ENCODE data around the gene FAM124A. TPM values are rescaled to one million over a fixed set of nuclear protein-coding genes. Genes with fewer than 3 reads are reported as not detected.

FAM124A gene
- total RNA-seq, 4 donors from 2014 or later = 1.9 to 17.7 (median 2.7) TPM

DNA sequence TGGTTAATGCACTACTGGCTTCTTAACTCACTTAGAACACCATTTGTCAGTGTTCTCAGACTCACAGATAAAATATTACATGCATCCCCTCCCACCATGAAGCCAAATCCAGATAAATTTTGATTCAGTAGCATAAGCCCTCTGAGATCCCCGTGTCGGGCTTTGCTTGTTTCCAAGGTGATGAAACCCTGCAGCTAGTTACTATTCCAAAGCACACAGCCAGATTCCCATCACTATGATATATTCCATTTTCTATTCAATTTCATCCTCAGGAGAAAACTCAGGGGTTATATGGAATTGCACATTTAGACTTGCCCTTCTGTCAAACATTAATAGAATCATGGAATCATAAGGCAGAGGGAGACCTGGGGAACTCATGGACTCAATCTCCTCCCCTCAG, 9.4 kb upstream of the FAM124A start:
- H3K27me3 ChIP-seq = peaks cover 34% of the 10 kb centered on the region
- H3K9me3 ChIP-seq = no peaks in the 10 kb centered on the region
- no peak overlapping the region for H3K27ac ChIP-seq
- WGBS, 2 donors (ENCODE audit: low coverage in 1 of 2) = 50 to 63% methylated on average over 2 of the region's 2 CpGs
- in situ Hi-C loops (cut with MboI; ENCODE audit: low pct_ligation_motif_present in 1 of 4, low pct_unique_long_range_greater_than_20kb in 1 of 4, low sequenced_read_pairs in 3 of 4) (no loop called here), intact Hi-C loops (cut with DNase I; ENCODE audit: low total_unique reads) (no loop called here)
- no peaks in the 10 kb centered on the region for H3K36me3 ChIP-seq
- DNase-seq = no peak
- no peaks in the 10 kb centered on the region for H3K4me1 ChIP-seq
- H3K4me3 ChIP-seq = no peak overlapping the region
- TF ChIP-seq EP300 (IDR thresholded peaks at IDR 0.05; ENCODE audit: low read depth) (no peak), POLR2A (IDR thresholded peaks at IDR 0.05) (no peak), POLR2AphosphoS5 (IDR thresholded peaks at IDR 0.05) (no peak)
- TF ChIP-seq, protein P1, sequence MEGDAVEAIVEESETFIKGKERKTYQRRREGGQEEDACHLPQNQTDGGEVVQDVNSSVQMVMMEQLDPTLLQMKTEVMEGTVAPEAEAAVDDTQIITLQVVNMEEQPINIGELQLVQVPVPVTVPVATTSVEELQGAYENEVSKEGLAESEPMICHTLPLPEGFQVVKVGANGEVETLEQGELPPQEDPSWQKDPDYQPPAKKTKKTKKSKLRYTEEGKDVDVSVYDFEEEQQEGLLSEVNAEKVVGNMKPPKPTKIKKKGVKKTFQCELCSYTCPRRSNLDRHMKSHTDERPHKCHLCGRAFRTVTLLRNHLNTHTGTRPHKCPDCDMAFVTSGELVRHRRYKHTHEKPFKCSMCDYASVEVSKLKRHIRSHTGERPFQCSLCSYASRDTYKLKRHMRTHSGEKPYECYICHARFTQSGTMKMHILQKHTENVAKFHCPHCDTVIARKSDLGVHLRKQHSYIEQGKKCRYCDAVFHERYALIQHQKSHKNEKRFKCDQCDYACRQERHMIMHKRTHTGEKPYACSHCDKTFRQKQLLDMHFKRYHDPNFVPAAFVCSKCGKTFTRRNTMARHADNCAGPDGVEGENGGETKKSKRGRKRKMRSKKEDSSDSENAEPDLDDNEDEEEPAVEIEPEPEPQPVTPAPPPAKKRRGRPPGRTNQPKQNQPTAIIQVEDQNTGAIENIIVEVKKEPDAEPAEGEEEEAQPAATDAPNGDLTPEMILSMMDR (IDR thresholded peaks at IDR 0.05) = no peak

DNA sequence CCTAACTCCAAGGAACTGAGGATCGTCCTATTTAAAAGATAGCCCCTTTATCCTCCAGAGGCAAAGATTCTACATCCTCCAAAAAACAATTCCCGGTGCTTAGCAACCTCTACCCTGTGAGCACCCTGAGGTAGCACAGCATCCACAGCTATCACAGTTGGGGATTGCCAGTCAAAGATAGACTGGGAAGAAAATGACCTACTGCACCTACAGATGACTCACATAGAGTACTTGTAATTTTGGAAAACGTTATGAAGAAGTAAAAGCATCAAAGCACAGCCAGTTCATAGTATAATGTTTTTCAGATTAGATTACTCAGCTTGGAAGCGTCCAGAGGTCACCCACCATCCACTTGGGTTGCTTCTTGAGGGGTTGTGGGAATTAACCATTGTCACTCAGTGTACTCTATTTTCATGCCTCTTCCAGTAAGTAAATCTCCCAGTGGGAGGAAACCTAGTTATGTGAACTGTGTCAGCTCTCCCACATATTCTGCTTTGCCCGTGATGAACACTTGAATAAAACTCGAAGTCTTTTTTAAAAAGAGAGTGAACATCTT, 8.9 kb upstream of the FAM124A start:
- DNase-seq = no peak
- H3K4me3 ChIP-seq = no peak overlapping the region
- in situ Hi-C loops (cut with MboI; ENCODE audit: low pct_ligation_motif_present in 1 of 4, low pct_unique_long_range_greater_than_20kb in 1 of 4, low sequenced_read_pairs in 3 of 4) (no loop called here), intact Hi-C loops (cut with DNase I; ENCODE audit: low total_unique reads) (no loop called here)
- WGBS, 2 donors (ENCODE audit: low coverage in 1 of 2) = 60 to 62% methylated on average over 6 of the region's 6 CpGs
- H3K4me1 ChIP-seq = no peaks in the 10 kb centered on the region
- H3K36me3 ChIP-seq = no peaks in the 10 kb centered on the region
- TF ChIP-seq, protein P1 (IDR thresholded peaks at IDR 0.05) = no peak
- TF ChIP-seq EP300 (IDR thresholded peaks at IDR 0.05; ENCODE audit: low read depth) (no peak), POLR2AphosphoS5 (IDR thresholded peaks at IDR 0.05) (no peak), POLR2A (IDR thresholded peaks at IDR 0.05) (no peak)
- H3K9me3 ChIP-seq = no peaks in the 10 kb centered on the region
- H3K27me3 ChIP-seq = peaks cover 34% of the 10 kb centered on the region
- H3K27ac ChIP-seq = no peak overlapping the region

DNA sequence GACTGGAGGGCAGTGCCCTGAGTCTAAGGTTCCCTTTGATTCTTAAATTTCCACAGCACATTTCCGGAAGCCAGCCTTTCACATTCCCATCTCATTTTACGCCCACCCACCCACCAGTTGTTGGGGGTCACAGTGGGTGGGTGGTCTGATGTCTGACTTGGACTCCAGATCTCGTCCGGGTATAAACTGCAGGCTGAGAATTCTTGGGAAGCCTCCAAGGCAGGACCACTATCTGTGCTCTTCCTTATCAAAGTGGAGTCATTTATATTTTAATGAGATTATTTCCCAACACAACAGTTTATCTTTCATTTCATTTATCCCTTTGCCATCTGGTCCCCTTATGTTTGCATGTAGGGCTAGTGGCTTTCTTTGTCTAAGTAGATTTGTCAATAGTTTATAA, 3.6 kb upstream of the FAM124A start:
- Histone ChIP-seq H3K27ac (no peak overlapping the region), H3K9me3 (no peaks in the 10 kb centered on the region), H3K4me3 (no peak overlapping the region), H3K4me1 (peaks cover 0 to 16% (median 7%) of the 10 kb centered on the region in 4 donors), H3K27me3 (peaks cover 37% of the 10 kb centered on the region), H3K36me3 (no peaks in the 10 kb centered on the region)
- 73 to 81% methylated on average over 4 of the region's 4 CpGs for WGBS, 2 donors (ENCODE audit: low coverage in 1 of 2)
- TF ChIP-seq POLR2AphosphoS5 (IDR thresholded peaks at IDR 0.05) (no peak), POLR2A (IDR thresholded peaks at IDR 0.05) (no peak), EP300 (IDR thresholded peaks at IDR 0.05; ENCODE audit: low read depth) (no peak)
- TF ChIP-seq, protein P1 (IDR thresholded peaks at IDR 0.05) = no peak
- no peak for DNase-seq
- in situ Hi-C loops (cut with MboI; ENCODE audit: low pct_ligation_motif_present in 1 of 4, low pct_unique_long_range_greater_than_20kb in 1 of 4, low sequenced_read_pairs in 3 of 4) = no loop called here
- intact Hi-C loops (cut with DNase I; ENCODE audit: low total_unique reads) = no loop called here

DNA sequence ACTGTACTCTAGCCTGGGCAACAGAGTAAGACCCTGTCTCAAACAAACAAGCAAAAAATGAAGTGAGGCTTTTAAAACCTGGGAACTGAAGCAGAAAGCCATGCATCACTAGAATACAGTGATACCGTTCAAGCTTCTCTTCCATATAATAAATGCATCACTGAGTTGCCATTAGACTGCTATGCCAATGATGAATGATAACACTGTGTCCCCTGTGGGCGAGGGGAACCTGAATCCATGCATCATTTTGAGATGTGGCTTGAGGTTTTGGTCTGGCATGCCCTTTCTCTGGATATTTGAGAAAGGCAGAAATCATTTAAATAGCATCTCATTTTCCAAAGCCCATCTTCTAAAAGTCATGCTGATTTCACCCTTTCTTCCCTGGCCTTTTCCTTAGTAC, 1.5 kb upstream of the FAM124A start:
- Histone ChIP-seq H3K36me3 (no peaks in the 10 kb centered on the region), H3K9me3 (no peaks in the 10 kb centered on the region), H3K27ac (no peak overlapping the region), H3K4me3 (no peak overlapping the region), H3K4me1 (peaks cover 0 to 16% (median 7%) of the 10 kb centered on the region in 4 donors), H3K27me3 (peaks cover 40% of the 10 kb centered on the region)
- in situ Hi-C loops (cut with MboI; ENCODE audit: low pct_ligation_motif_present in 1 of 4, low pct_unique_long_range_greater_than_20kb in 1 of 4, low sequenced_read_pairs in 3 of 4) (no loop called here), intact Hi-C loops (cut with DNase I; ENCODE audit: low total_unique reads) (loop anchor here (5.0 kb wide), 1 partner anchor 57 kb away; no protein-coding TSS in a partner anchor)
- TF ChIP-seq EP300 (IDR thresholded peaks at IDR 0.05; ENCODE audit: low read depth) (no peak), POLR2AphosphoS5 (IDR thresholded peaks at IDR 0.05) (no peak), POLR2A (IDR thresholded peaks at IDR 0.05) (no peak)
- TF ChIP-seq, protein P1 (IDR thresholded peaks at IDR 0.05) = no peak
- WGBS, 2 donors (ENCODE audit: low coverage in 1 of 2) = 60 to 77% methylated on average over 1 to 2 of the region's 2 CpGs
- no peak for DNase-seq

Data from transverse colon (tissue), 4 donors.